ENCODE data around the gene APOL2.
"Not testable (repeated sequence)": the region's sequence is repeated elsewhere in the genome, so short reads cannot be mapped to it uniquely, and the experiment has no call there.

APOL2 gene

GRCh38 chr22:36257948-36258670, 18.8 kb upstream of the APOL2 start:
- TF ChIP-seq CTCF (IDR thresholded peaks at IDR 0.05; ENCODE audit: low read depth, low read length), result no peak
- no peak overlapping the region for H3K4me3 ChIP-seq (ENCODE audit: low read depth, low read length)

- TF ChIP-seq CTCF (IDR thresholded peaks at IDR 0.05; ENCODE audit: low read depth, low read length), result no peak
- H3K4me3 ChIP-seq (ENCODE audit: low read depth, low read length), result no peak overlapping the region
These were observed 18.0 kb upstream of the APOL2 start for GRCh38 chr22:36257308-36257707.

GRCh38 chr22:36256478-36256877, 17.2 kb upstream of the APOL2 start:
- H3K4me3 ChIP-seq (ENCODE audit: low read depth, low read length), result no peak overlapping the region
- no peak for TF ChIP-seq CTCF (IDR thresholded peaks at IDR 0.05; ENCODE audit: low read depth, low read length)

DNA sequence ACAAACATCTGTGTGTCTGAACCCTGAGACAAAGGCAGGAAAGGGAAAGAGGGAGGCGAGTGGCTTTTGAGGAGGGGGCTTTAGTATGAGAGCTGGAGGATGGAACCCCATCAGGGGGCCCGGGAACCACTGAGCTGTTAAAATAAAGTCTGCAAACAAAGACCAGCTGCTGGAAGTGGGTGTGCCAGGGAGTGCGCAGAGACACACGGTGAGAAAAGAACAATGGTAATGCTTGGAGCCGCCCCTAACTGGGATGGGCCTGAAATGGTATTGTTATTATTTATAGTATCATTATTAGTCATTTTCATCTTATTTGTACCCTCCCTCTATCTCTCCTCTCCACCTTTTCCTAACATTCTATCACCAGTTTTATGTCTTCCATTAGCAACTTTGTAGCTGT, 16.2 kb upstream of the APOL2 start:
- H3K4me3 ChIP-seq (ENCODE audit: low read depth, low read length), result not testable (repeated sequence)

- TF ChIP-seq CTCF (IDR thresholded peaks at IDR 0.05; ENCODE audit: low read depth, low read length), result no peak
- peak overlapping the region; percentile 24 for H3K4me3 ChIP-seq (ENCODE audit: low read depth, low read length)
These were observed 14.5 kb upstream of the APOL2 start for GRCh38 chr22:36253523-36254490.

DNA sequence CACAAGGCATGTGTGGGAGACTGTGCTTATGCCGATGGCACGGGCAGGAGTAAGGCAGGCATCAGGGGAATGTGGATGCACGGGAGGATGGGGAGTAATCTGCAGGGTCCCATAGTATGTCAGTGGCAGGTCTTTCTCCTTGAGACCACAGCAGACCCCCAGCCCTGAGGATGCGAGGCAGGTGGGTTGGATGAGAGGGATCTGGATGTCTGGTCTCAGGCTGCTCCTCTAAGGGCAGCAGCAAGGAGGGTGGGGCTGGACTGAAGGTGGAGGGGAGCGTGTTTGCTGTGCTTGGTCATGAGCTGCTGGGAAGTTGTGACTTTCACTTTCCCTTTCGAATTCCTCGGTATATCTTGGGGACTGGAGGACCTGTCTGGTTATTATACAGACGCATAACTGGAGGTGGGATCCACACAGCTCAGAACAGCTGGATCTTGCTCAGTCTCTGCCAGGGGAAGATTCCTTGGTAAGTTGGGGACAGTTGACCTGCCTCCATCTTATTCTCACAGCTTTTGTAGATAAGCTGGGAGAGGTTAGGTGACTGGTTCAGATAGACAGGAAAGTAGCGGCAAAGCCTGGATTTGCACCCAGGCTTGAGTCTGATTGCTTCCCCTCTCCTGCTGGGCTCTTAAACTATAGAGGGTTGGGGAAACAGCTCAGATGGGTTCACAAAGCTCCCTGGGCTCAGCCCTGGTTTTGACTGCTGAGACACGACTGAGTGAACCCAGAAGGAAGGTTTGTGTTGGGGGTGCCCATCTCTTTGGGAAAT, 13.6 kb upstream of the APOL2 start, which contains the start of gene APOL1:
TSS of gene APOL1 (plus strand) at position 380 of the 769 bp plus-strand sequence. CDS start 1,823 bp downstream, outside the sequence.
- H3K4me3 ChIP-seq (ENCODE audit: low read depth, low read length), result peak within 1 kb of the TSS; percentile 24

DNA sequence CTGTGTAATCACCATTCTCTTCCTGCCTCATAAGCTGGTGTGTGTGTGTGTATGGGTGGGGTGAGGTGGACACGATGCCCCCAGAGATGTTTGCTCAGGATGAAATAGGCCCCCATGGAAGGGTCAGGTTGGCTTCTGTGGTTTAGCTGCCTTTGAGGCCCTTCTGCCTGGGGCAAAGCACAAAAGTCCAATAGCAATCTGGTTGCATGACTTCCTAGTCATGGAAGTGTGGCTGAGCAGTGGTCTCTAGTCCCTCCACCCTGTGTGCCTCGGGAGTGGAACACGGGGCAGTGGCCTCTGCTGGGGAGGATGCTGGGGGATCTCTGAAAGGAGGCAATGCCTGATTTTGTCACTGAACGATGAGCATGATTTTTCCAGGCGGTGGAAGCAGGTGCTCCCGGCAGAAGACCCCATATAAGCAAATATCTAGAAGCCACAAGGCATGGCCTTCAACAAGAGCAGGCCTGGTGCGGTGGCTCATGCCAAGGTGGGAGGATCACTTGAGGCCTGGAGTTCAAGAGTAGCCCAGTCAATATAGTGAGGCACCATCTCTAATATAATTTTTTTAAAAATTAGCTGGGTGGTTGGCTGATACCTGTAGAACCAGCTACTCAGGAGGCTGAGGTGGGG, 12.8 kb upstream of the APOL2 start:
- H3K4me3 ChIP-seq (ENCODE audit: low read depth, low read length), result not testable (repeated sequence)

More for the DNA sequence above, 13.6 kb upstream of the APOL2 start, which contains the start of gene APOL1:
- TF ChIP-seq CTCF (IDR thresholded peaks at IDR 0.05; ENCODE audit: low read depth, low read length), result no peak

- H3K4me3 ChIP-seq (ENCODE audit: low read depth, low read length), result not testable (repeated sequence)
These were observed 11.1 kb upstream of the APOL2 start for GRCh38 chr22:36250292-36250960.

All from WI38 (cell line).